ENCODE results near the gene MCF2L2.
"Not testable (repeated sequence)": the region's sequence is repeated elsewhere in the genome, so short reads cannot be mapped to it uniquely, and the experiment has no call there.

Gene MCF2L2

GRCh38 chr3:183444748-183445147 is 16.3 kb upstream of the MCF2L2 start:
- DNase-seq (ENCODE audit: low spot score) = no peak

GRCh38 chr3:183443395-183444385 is 15.3 kb upstream of the MCF2L2 start:
- no peak for DNase-seq (ENCODE audit: low spot score)

- no peak for DNase-seq (ENCODE audit: low spot score)
Observed at GRCh38 chr3:183442994-183443393, 14.6 kb upstream of the MCF2L2 start.

GRCh38 chr3:183440521-183440920 is 12.1 kb upstream of the MCF2L2 start:
- DNase-seq (ENCODE audit: low spot score) = not testable (repeated sequence)

- no peak for DNase-seq (ENCODE audit: low spot score)
Observed at GRCh38 chr3:183439515-183439914, 11.1 kb upstream of the MCF2L2 start.

GRCh38 chr3:183438735-183439134 is 10.3 kb upstream of the MCF2L2 start:
- no peak for DNase-seq (ENCODE audit: low spot score)

GRCh38 chr3:183437666-183438564 is 9.5 kb upstream of the MCF2L2 start:
- no peak for DNase-seq (ENCODE audit: low spot score)

- DNase-seq (ENCODE audit: low spot score) = no peak
Observed at GRCh38 chr3:183437061-183437460, 8.6 kb upstream of the MCF2L2 start.

GRCh38 chr3:183435661-183436060 is 7.2 kb upstream of the MCF2L2 start:
- no peak for DNase-seq (ENCODE audit: low spot score)

GRCh38 chr3:183434992-183435391 is 6.6 kb upstream of the MCF2L2 start:
- DNase-seq (ENCODE audit: low spot score) = no peak

GRCh38 chr3:183434503-183434902 is 6.1 kb upstream of the MCF2L2 start:
- DNase-seq (ENCODE audit: low spot score) = no peak

GRCh38 chr3:183430325-183430957 is 2.0 kb upstream of the MCF2L2 start:
- DNase-seq (ENCODE audit: low spot score) = no peak

- peak; percentile 75 for DNase-seq (ENCODE audit: low spot score)
Observed at GRCh38 chr3:183427876-183428446, 458 bp downstream of the MCF2L2 start.

GRCh38 chr3:183427196-183427875 is 1.1 kb downstream of the MCF2L2 start:
- no peak for DNase-seq (ENCODE audit: low spot score)

- DNase-seq (ENCODE audit: low spot score) = not testable (repeated sequence)
Observed at GRCh38 chr3:183418807-183419206, 9.6 kb downstream of the MCF2L2 start.

- no peak for DNase-seq (ENCODE audit: low spot score)
Observed at GRCh38 chr3:183411216-183411922, 17.1 kb downstream of the MCF2L2 start.

- DNase-seq (ENCODE audit: low spot score) = no peak
Observed at GRCh38 chr3:183410759-183411158, 17.7 kb downstream of the MCF2L2 start.

- DNase-seq (ENCODE audit: low spot score) = no peak
Observed at GRCh38 chr3:183410280-183410679, 18.1 kb downstream of the MCF2L2 start.

- no peak for DNase-seq (ENCODE audit: low spot score)
Observed at GRCh38 chr3:183409219-183409618, 19.2 kb downstream of the MCF2L2 start.

- DNase-seq (ENCODE audit: low spot score) = no peak
Observed at GRCh38 chr3:183401678-183402077, 26.7 kb downstream of the MCF2L2 start.

GRCh38 chr3:183400352-183400751 is 28.1 kb downstream of the MCF2L2 start:
- no peak for DNase-seq (ENCODE audit: low spot score)

All from left forelimb (tissue), 1 donor.